GM19238 (cell line): ENCODE data around the gene NCR3LG1.

Experiments used
- DNase-seq: peaks from one replicate; pipeline ENCODE4 v3.0.0; 2011; ENCODE audit warnings: low spot score; ENCODE audit not compliant: insufficient read length

Gene NCR3LG1

GRCh38 chr11:17393472-17393871 lies 41.9 kb downstream of the NCR3LG1 start:
- no peak for DNase-seq

DNA sequence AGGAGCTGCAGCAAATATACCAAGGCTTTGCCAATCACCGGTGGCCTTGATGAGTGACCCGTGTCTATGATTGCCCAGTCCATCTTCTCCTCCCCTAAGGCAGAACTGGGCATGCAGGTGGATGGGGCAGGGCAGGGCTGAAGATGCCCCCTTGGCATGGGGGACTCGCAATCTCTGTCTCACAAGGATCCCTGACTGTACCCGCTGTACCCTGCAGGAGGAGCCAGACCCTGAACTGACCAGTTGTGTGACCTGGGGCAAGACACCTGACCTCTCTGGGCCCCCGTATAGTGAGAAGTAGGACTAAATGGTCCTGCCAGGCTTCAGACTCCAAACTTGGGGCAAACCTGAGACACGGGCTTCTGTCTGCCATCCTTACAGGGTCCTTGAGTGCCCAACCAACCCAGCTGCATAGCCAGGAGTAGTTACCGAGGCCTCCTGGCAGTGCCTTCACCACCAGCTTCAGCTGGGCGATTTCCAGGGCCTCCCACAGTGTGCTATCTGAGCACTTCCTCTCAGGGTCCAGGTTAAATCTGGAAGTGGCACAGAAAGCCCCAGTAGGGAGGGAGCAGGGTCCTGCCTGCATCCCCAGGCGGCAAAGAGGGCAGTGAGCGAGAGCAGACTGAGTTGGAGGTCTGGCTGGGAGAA lies 43.3 kb downstream of the NCR3LG1 start:
- DNase-seq, result no peak

DNA sequence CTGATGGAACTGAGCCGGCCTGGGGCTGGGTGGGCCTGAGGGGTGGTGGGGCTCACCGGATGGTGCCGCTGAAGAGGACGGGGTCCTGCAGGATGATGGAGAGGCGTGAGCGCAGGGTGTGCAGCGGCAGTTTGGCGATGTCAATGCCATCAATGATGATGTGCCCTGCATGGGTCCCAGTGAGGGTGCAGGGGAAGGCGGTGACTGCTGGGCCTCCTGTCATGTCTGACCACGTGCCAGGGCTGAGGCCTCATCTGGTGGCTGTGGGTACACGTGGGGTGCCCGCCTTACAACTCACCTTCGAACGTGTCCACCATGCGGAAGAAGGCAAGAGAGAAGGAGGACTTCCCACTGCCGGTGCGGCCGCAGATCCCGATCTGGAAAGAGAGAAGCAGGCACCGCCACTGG lies 44.0 kb downstream of the NCR3LG1 start:
- no peak for DNase-seq

GRCh38 chr11:17395978-17396377 lies 44.4 kb downstream of the NCR3LG1 start:
- DNase-seq, result no peak

- DNase-seq, result no peak
These were observed 45.2 kb downstream of the NCR3LG1 start for GRCh38 chr11:17396598-17397310.

GRCh38 chr11:17397311-17398002 lies 45.9 kb downstream of the NCR3LG1 start:
- no peak for DNase-seq

- DNase-seq, result no peak
These were observed 47.6 kb downstream of the NCR3LG1 start for GRCh38 chr11:17399236-17399635.

GRCh38 chr11:17400048-17400775 lies 48.6 kb downstream of the NCR3LG1 start:
- no peak for DNase-seq

DNA sequence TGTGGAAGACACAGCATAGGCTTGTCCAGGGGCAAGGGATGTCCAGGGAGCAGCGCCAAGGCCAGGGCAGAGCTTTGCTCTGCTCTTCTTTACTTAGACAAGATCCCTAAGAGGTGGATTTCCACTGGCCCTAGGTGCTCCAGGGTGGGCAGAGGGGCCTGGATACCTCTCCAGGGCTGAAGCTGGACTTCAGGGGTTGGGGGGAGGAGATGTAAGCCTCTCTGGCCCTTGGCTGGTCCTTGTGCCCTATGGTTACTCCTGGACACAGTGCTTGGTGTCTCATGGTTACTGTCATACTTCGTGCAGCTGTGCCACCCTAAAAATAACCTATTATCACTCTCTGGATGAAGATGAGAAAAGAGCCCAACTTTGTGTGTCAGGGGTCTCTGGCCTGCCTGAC lies 49.7 kb downstream of the NCR3LG1 start:
- DNase-seq, result no peak

- no peak for DNase-seq
These were observed 50.2 kb downstream of the NCR3LG1 start for GRCh38 chr11:17401841-17402240.

DNA sequence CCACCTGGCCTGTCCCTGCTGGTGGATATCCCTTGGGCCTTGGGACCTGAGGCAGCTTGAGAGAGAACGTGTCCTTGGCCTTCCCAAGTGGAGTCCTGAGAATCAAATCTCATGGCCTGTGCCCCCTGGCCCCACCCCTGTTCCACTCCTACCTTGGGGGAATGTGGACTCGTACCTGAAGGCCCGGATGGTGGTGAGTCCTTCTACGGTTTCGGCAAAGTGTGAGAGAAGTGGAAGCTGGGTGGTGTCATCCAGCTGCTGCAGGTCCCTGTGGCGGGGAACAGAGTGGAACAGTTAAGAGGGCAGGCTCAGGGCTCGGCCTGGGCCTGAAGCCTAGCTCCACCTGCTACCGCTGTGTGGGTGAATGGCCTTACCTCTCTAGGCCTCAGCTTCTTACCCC lies 50.9 kb downstream of the NCR3LG1 start:
- DNase-seq, result no peak

- DNase-seq, result no peak
These were observed 52.6 kb downstream of the NCR3LG1 start for GRCh38 chr11:17403980-17404759.

GRCh38 chr11:17405232-17406005 lies 53.8 kb downstream of the NCR3LG1 start:
- DNase-seq, result no peak

- DNase-seq, result no peak
These were observed 54.6 kb downstream of the NCR3LG1 start for GRCh38 chr11:17406082-17406817.

GRCh38 chr11:17406818-17407149 lies 55.2 kb downstream of the NCR3LG1 start:
- DNase-seq, result no peak

- no peak for DNase-seq
These were observed 56.0 kb downstream of the NCR3LG1 start for GRCh38 chr11:17407575-17407974.

DNA sequence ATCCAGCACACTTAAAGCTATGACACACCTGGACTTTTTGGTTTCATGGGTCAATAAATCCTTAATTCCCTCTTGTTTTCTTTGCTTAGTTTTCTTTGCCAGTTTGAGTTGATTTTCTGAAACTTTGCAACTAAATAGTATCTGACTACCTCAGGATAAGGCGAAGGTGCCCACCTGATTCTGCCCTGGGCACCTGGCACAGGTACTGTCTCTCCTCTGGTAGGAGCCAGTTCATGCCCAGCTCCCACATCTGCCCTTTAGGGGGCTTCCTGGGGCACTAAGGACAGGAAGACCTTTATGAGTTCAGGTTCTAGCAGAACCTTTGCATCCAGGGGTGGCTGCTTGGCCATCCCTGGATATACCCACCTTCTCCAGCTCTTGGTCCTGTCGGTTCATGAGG lies 56.4 kb downstream of the NCR3LG1 start:
- DNase-seq, result no peak

GRCh38 chr11:17408641-17409040 lies 57.0 kb downstream of the NCR3LG1 start:
- DNase-seq, result no peak

GRCh38 chr11:17410606-17411379 lies 59.2 kb downstream of the NCR3LG1 start:
- no peak for DNase-seq
